ENCODE measurements around the gene IQGAP1. TPM values are rescaled to one million over a fixed set of nuclear protein-coding genes. Genes with fewer than 3 reads are reported as not detected.

The IQGAP1 gene
- polyA plus RNA-seq, 3 donors: 140 to 276 (median 207) TPM

- WGBS (ENCODE audit: insufficient coverage): no CpG with 5 or more reads among the region's 1 CpG
- intact Hi-C loops (cut with micrococcal nuclease): loop anchor here in 1 of 2 donors (5.0 kb wide), 1 partner anchor 40 kb away; no protein-coding TSS in a partner anchor
- no peak overlapping the region for H2AFZ ChIP-seq (ENCODE audit: insufficient read depth, low read depth, low read length, poor library complexity, severe bottlenecking)
- peak overlapping the region in 1 of 2 donors; percentile 50 for H3K27ac ChIP-seq (ENCODE audit: low read depth in 1 of 2, low read length in 2 of 2)
- H3K36me3 ChIP-seq (replicated peaks in 1 of 2; ENCODE audit: control insufficient read depth in 1 of 2, insufficient read depth in 2 of 2, low read length in 2 of 2): peaks cover 73 to 95% of the 10 kb centered on the region in 2 donors
- H3K79me2 ChIP-seq (ENCODE audit: insufficient read depth, low read length): peaks cover 95% of the 10 kb centered on the region
- no peak for DNase-seq
- H3K9me3 ChIP-seq (replicated peaks in 1 of 2; ENCODE audit: control insufficient read depth in 1 of 2, insufficient read depth in 1 of 2, low read length in 2 of 2): no peaks in the 10 kb centered on the region
- H3K9me3 Mint-ChIP-seq: peaks cover 0 to 3% (median 0%) of the 10 kb centered on the region in 7 donors
- H3K27me3 ChIP-seq (ENCODE audit: control insufficient read depth in 2 of 2, insufficient read depth in 2 of 2, low read length in 2 of 2): no peaks in the 10 kb centered on the region
- no peak overlapping the region for H3K4me3 Mint-ChIP-seq
- peaks cover 0 to 3% of the 10 kb centered on the region in 2 donors for H3K4me1 ChIP-seq (ENCODE audit: control insufficient read depth in 1 of 2, insufficient read depth in 2 of 2, low read length in 2 of 2)
- peaks cover 78 to 82% of the 10 kb centered on the region in 2 donors for H3K36me3 Mint-ChIP-seq
- TF ChIP-seq CTCF (IDR thresholded peaks at IDR 0.05): no peak
- H3K9ac ChIP-seq (ENCODE audit: insufficient read depth, low read length, poor library complexity, severe bottlenecking): no peak overlapping the region
- peaks cover 0 to 3% (median 0%) of the 10 kb centered on the region in 3 donors for H3K27me3 Mint-ChIP-seq (ENCODE audit: low read depth in 3 of 3)
- peak overlapping the region in 3 of 7 donors; percentile 3 to 74 (median 33) for H3K27ac Mint-ChIP-seq
- H4K20me1 ChIP-seq (ENCODE audit: insufficient read depth, low read length): peaks cover 98% of the 10 kb centered on the region
- H3K4me2 ChIP-seq (replicated peaks; ENCODE audit: extremely low read depth, low read length, poor library complexity, severe bottlenecking): no peak overlapping the region
- peaks cover 8% of the 10 kb centered on the region for H3K4me1 Mint-ChIP-seq
- H3K4me3 ChIP-seq (replicated peaks in 1 of 3; ENCODE audit: low read depth in 2 of 3, low read length in 3 of 3): no peak overlapping the region
These were observed 44.2 kb downstream of the IQGAP1 start for GRCh38 chr15:90432253-90432652.

- DNase-seq: no peak
- intact Hi-C loops (cut with micrococcal nuclease): no loop called here
- peaks cover 0 to 3% (median 0%) of the 10 kb centered on the region in 3 donors for H3K27me3 Mint-ChIP-seq (ENCODE audit: low read depth in 3 of 3)
These were observed 47.8 kb downstream of the IQGAP1 start for GRCh38 chr15:90435652-90436337.

More at GRCh38 chr15:90435652-90436337, 47.8 kb downstream of the IQGAP1 start:
- H3K79me2 ChIP-seq (ENCODE audit: insufficient read depth, low read length): peaks cover 87% of the 10 kb centered on the region
- no peak overlapping the region for H3K4me3 ChIP-seq (replicated peaks in 1 of 3; ENCODE audit: low read depth in 2 of 3, low read length in 3 of 3)
- no peaks in the 10 kb centered on the region for H3K27me3 ChIP-seq (ENCODE audit: control insufficient read depth in 2 of 2, insufficient read depth in 2 of 2, low read length in 2 of 2)
- TF ChIP-seq CTCF (IDR thresholded peaks at IDR 0.05): no peak
- H3K4me2 ChIP-seq (replicated peaks; ENCODE audit: extremely low read depth, low read length, poor library complexity, severe bottlenecking): no peak overlapping the region
- Mint-ChIP-seq H3K4me3 (no peak overlapping the region), H3K4me1 (peaks cover 11% of the 10 kb centered on the region), H3K9me3 (peaks cover 0 to 3% (median 0%) of the 10 kb centered on the region in 7 donors), H3K36me3 (peaks cover 72 to 73% of the 10 kb centered on the region in 2 donors), H3K27ac (peak overlapping the region in 4 of 7 donors; percentile 43 to 74 (median 53))
- H4K20me1 ChIP-seq (ENCODE audit: insufficient read depth, low read length): peaks cover 98% of the 10 kb centered on the region
- H3K4me1 ChIP-seq (ENCODE audit: control insufficient read depth in 1 of 2, insufficient read depth in 2 of 2, low read length in 2 of 2): peaks cover 0 to 3% of the 10 kb centered on the region in 2 donors
- H3K36me3 ChIP-seq (replicated peaks in 1 of 2; ENCODE audit: control insufficient read depth in 1 of 2, insufficient read depth in 2 of 2, low read length in 2 of 2): peaks cover 68 to 95% of the 10 kb centered on the region in 2 donors
- H3K27ac ChIP-seq (ENCODE audit: low read depth in 1 of 2, low read length in 2 of 2): peak overlapping the region in 1 of 2 donors; percentile 34
- WGBS (ENCODE audit: insufficient coverage): no CpG with 5 or more reads among the region's 1 CpG
- no peaks in the 10 kb centered on the region for H3K9me3 ChIP-seq (replicated peaks in 1 of 2; ENCODE audit: control insufficient read depth in 1 of 2, insufficient read depth in 1 of 2, low read length in 2 of 2)
- no peak overlapping the region for H3K9ac ChIP-seq (ENCODE audit: insufficient read depth, low read length, poor library complexity, severe bottlenecking)
- H2AFZ ChIP-seq (ENCODE audit: insufficient read depth, low read depth, low read length, poor library complexity, severe bottlenecking): no peak overlapping the region
